HL-60 (cell line): ENCODE measurements around the gene LMBRD2.

Experiments
- DNase-seq, 2 experiments: peaks; one replicate each; pipeline ENCODE4 v3.0.0-alpha.2; 2010 to 2020; ENCODE audit warnings: low read depth in 1 of 2, low spot score in 1 of 2
- H3K27ac ChIP-seq: fragments of 250-450 bp; sonication (Bioruptor Pico); replicated peaks from 2 replicates; pipeline ENCODE4 v1.5.1; 2020; ENCODE audit warnings: mild to moderate bottlenecking, moderate library complexity
- H3K27me3 ChIP-seq: fragments of 250-450 bp; sonication (Bioruptor Pico); 2 replicates; pipeline ENCODE4 v1.5.1; 2021; ENCODE audit warnings: mild to moderate bottlenecking, moderate library complexity; ENCODE audit not compliant: insufficient read depth, poor library complexity, severe bottlenecking
- H3K4me3 ChIP-seq: replicated peaks from 2 replicates; pipeline ENCODE4 v1.5.1; 2011; ENCODE audit warnings: mild to moderate bottlenecking, control low read depth, low read length; ENCODE audit not compliant: insufficient read depth
- CTCF ChIP-seq: IDR thresholded peaks from one replicate; pipeline ENCODE4 v1.5.1; 2011; ENCODE audit warnings: low read length, control low read depth, inconsistent platforms; ENCODE audit not compliant: insufficient read depth
- GABPA ChIP-seq: IDR thresholded peaks from 2 replicates; pipeline ENCODE4 v1.6.1; 2012; ENCODE audit warnings: low read depth
- POLR2AphosphoS5 ChIP-seq: IDR thresholded peaks from 2 replicates; pipeline ENCODE4 v1.6.1; 2012; ENCODE audit warnings: low read depth
- SPI1 ChIP-seq: IDR thresholded peaks from 2 replicates; pipeline ENCODE4 v1.6.1; 2012; ENCODE audit warnings: low read depth, mild to moderate bottlenecking, borderline replicate concordance
- TF ChIP-seq, protein P1 (sequence below): IDR thresholded peaks from 2 replicates; pipeline ENCODE4 v1.6.1; 2012; ENCODE audit warnings: low read depth; ENCODE audit not compliant: insufficient replicate concordance

The LMBRD2 gene

GRCh38 chr5:36168737-36169136 lies 17.1 kb upstream of the LMBRD2 start:
- H3K4me3 ChIP-seq = no peak overlapping the region
- no peak overlapping the region for H3K27ac ChIP-seq
- no peak for DNase-seq
- TF ChIP-seq, protein P1, sequence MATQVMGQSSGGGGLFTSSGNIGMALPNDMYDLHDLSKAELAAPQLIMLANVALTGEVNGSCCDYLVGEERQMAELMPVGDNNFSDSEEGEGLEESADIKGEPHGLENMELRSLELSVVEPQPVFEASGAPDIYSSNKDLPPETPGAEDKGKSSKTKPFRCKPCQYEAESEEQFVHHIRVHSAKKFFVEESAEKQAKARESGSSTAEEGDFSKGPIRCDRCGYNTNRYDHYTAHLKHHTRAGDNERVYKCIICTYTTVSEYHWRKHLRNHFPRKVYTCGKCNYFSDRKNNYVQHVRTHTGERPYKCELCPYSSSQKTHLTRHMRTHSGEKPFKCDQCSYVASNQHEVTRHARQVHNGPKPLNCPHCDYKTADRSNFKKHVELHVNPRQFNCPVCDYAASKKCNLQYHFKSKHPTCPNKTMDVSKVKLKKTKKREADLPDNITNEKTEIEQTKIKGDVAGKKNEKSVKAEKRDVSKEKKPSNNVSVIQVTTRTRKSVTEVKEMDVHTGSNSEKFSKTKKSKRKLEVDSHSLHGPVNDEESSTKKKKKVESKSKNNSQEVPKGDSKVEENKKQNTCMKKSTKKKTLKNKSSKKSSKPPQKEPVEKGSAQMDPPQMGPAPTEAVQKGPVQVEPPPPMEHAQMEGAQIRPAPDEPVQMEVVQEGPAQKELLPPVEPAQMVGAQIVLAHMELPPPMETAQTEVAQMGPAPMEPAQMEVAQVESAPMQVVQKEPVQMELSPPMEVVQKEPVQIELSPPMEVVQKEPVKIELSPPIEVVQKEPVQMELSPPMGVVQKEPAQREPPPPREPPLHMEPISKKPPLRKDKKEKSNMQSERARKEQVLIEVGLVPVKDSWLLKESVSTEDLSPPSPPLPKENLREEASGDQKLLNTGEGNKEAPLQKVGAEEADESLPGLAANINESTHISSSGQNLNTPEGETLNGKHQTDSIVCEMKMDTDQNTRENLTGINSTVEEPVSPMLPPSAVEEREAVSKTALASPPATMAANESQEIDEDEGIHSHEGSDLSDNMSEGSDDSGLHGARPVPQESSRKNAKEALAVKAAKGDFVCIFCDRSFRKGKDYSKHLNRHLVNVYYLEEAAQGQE = no peak
- TF ChIP-seq SPI1 (peak; percentile 21; the same call in 1 of the 2 replicates), CTCF (no peak)
- no peaks in the 10 kb centered on the region for H3K27me3 ChIP-seq

GRCh38 chr5:36164461-36164860 lies 12.8 kb upstream of the LMBRD2 start:
- TF ChIP-seq, protein P1 = no peak
- TF ChIP-seq CTCF (no peak), SPI1 (no peak), POLR2AphosphoS5 (no peak), GABPA (no peak)
- DNase-seq = no peak
- Histone ChIP-seq H3K27me3 (no peaks in the 10 kb centered on the region), H3K27ac (no peak overlapping the region), H3K4me3 (no peak overlapping the region)

- no peak overlapping the region for H3K4me3 ChIP-seq
- no peak for DNase-seq
- TF ChIP-seq, protein P1 = no peak
- TF ChIP-seq GABPA (no peak), POLR2AphosphoS5 (no peak), SPI1 (no peak)
- H3K27me3 ChIP-seq = no peaks in the 10 kb centered on the region
- H3K27ac ChIP-seq = no peak overlapping the region
Measured at GRCh38 chr5:36162810-36163486, 11.3 kb upstream of the LMBRD2 start.
